HepG2 (cell line): ENCODE data around the gene TOP1. TPM values are rescaled to one million over a fixed set of nuclear protein-coding genes. Genes with fewer than 3 reads are reported as not detected.

Source experiments
- ASH2L ChIP-seq: fragments of 300-600, 200-600 bp; sonication (generic); IDR thresholded peaks from 2 replicates; pipeline ENCODE4 v1.7.0; 2017; ENCODE audit warnings: low read depth, mild to moderate bottlenecking, moderate library complexity, mixed read lengths, low read length; ENCODE audit not compliant: insufficient read length
- BCL6 ChIP-seq: IDR thresholded peaks from 2 replicates; pipeline ENCODE4 v1.6.1; 2016; ENCODE audit warnings: missing genetic modification reagents, missing compliant biosample characterization
- CBFB ChIP-seq: sonication (generic); formaldehyde crosslinking; IDR thresholded peaks from 2 replicates; pipeline ENCODE4 v1.4.0; 2020; ENCODE audit warnings: missing genetic modification reagents
- KLF11 ChIP-seq: IDR thresholded peaks from 2 replicates; pipeline ENCODE4 v1.6.1; 2016; ENCODE audit warnings: missing compliant biosample characterization
- PAX8 ChIP-seq: sonication (generic); formaldehyde crosslinking; IDR thresholded peaks from 2 replicates; pipeline ENCODE4 v1.8.0; 2022; ENCODE audit warnings: mild to moderate bottlenecking, missing genetic modification reagents, borderline replicate concordance
- PRMT3 ChIP-seq: sonication (generic); formaldehyde crosslinking; IDR thresholded peaks from 2 replicates; pipeline ENCODE4 v1.8.1; 2022; ENCODE audit warnings: low read depth, mild to moderate bottlenecking, moderate library complexity, missing genetic modification reagents, borderline replicate concordance
- SALL1 ChIP-seq: sonication (generic); formaldehyde crosslinking; IDR thresholded peaks from 2 replicates; pipeline ENCODE4 v1.8.0; 2022; ENCODE audit warnings: mild to moderate bottlenecking, missing genetic modification reagents
- ZNF333 ChIP-seq: sonication (generic); formaldehyde crosslinking; IDR thresholded peaks from 2 replicates; pipeline ENCODE4 v1.4.0; 2020; ENCODE audit warnings: mild to moderate bottlenecking, missing genetic modification reagents, borderline replicate concordance
- ZNF337 ChIP-seq: sonication (generic); formaldehyde crosslinking; IDR thresholded peaks from 2 replicates; pipeline ENCODE4 v1.5.1; 2020; ENCODE audit warnings: missing genetic modification reagents, low read depth, mild to moderate bottlenecking, borderline replicate concordance
- ZNF383 ChIP-seq: sonication (generic); formaldehyde crosslinking; IDR thresholded peaks from 2 replicates; pipeline ENCODE4 v1.4.0; 2020; ENCODE audit warnings: missing genetic modification reagents, mild to moderate bottlenecking, borderline replicate concordance
- ZNF510 ChIP-seq: sonication (generic); formaldehyde crosslinking; IDR thresholded peaks from 2 replicates; pipeline ENCODE4 v1.4.0; 2020; ENCODE audit warnings: low read depth, mild to moderate bottlenecking, missing genetic modification reagents
- ZNF556 ChIP-seq: sonication (generic); formaldehyde crosslinking; IDR thresholded peaks from 2 replicates; pipeline ENCODE4 v1.4.0; 2020; ENCODE audit warnings: mild to moderate bottlenecking, missing genetic modification reagents, borderline replicate concordance
- polyA plus RNA-seq, 8 experiments: library from polyadenylated mRNA; depleted of rRNA in 3 of 8; stranded (reverse) in 7 of 8; unstranded in 1 of 8; fragments of >200 nt; fragmentation: Illumina TruSeq in 4 of 8; extraction: Trizol in 4 of 8; gene quantifications; 2 replicates each; pipeline versions ENCODE4 v1.2.1 to v1.2.3, GENCODE V29; 2011 to 2016; ENCODE audit warnings: low read depth in 4 of 8, missing spikeins in 1 of 8, mixed read lengths in 1 of 8; ENCODE audit not compliant: insufficient read depth in 1 of 8
- total RNA-seq, 5 experiments: library from RNA; depleted of rRNA; stranded (reverse); fragments of >200 nt; fragmentation: Illumina TruSeq; extraction: Trizol; gene quantifications; 2 replicates each; pipeline ENCODE4 v1.2.3, GENCODE V29; 2016; ENCODE audit warnings: low read depth in 1 of 5
- TF ChIP-seq, protein P1 (sequence below): sonication (generic); formaldehyde crosslinking; IDR thresholded peaks from 2 replicates; pipeline ENCODE4; 2020; ENCODE audit warnings: missing genetic modification reagents, mild to moderate bottlenecking, borderline replicate concordance
- TF ChIP-seq, protein P2 (sequence below): sonication (generic); formaldehyde crosslinking; IDR thresholded peaks from 2 replicates; pipeline ENCODE4 v1.4.0; 2020; ENCODE audit warnings: missing genetic modification reagents, borderline replicate concordance
- TF ChIP-seq, protein P3 (sequence below): IDR thresholded peaks from 2 replicates; pipeline ENCODE4 v1.6.1; 2016; ENCODE audit warnings: mild to moderate bottlenecking
- TF ChIP-seq, protein P4 (sequence below): sonication (generic); formaldehyde crosslinking; IDR thresholded peaks from 2 replicates; pipeline ENCODE4 v1.9.0; 2021; ENCODE audit warnings: missing genetic modification reagents, mild to moderate bottlenecking, borderline replicate concordance
- TF ChIP-seq, protein P5 (sequence below): sonication (generic); formaldehyde crosslinking; IDR thresholded peaks from 2 replicates; pipeline ENCODE4 v1.4.0; 2020; ENCODE audit warnings: missing genetic modification reagents, borderline replicate concordance

The TOP1 gene
- total and polyA plus RNA-seq, 2 of the 13 experiments (the other 11 are each of a cell fraction or from before 2014, with no cell fraction given): 10.2 to 19.4 TPM

DNA sequence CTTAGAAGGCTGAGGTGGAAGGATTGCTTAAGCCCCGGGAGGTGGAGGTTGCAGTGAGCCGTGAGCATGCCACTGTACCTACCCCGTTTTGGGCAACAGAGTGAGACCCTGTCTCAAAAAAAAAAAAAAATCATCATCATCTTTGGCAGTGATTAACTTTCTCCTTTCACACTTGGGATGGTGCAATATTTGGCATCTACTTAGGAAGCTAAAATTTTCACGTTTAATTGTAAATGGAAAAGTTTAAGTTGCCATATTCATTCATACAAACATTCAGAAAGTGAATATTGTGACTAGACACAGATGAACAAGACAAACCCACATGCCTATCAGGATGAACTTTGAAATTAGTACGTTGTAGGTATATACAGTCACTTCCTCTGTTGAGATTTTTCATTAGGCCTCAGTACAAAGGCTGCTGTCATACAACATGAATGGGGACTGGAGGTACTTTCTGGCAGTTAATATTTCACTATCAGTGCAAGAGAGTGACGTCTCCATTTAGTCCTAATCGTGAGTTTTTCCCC, 10.3 kb downstream of the TOP1 start (continued):
- TF ChIP-seq ZNF333 (CRISPR knock-in tag) (no peak), CBFB (CRISPR knock-in tag) (no peak), ZNF383 (CRISPR knock-in tag) (no peak), ASH2L (peak; percentile 83), ZNF337 (CRISPR knock-in tag) (peak; percentile 94; the same call in 1 of the 2 replicates), PRMT3 (CRISPR knock-in tag) (no peak), PAX8 (CRISPR knock-in tag) (no peak), ZNF556 (CRISPR knock-in tag) (peak; percentile 49; the same call in 1 of the 2 replicates), BCL6 (CRISPR knock-in tag) (no peak), KLF11 (CRISPR knock-in tag) (peak; percentile 66), SALL1 (CRISPR knock-in tag) (peak; percentile 63), ZNF510 (peak; percentile 25; the same call in 1 of the 2 replicates)
- TF ChIP-seq, protein P1, sequence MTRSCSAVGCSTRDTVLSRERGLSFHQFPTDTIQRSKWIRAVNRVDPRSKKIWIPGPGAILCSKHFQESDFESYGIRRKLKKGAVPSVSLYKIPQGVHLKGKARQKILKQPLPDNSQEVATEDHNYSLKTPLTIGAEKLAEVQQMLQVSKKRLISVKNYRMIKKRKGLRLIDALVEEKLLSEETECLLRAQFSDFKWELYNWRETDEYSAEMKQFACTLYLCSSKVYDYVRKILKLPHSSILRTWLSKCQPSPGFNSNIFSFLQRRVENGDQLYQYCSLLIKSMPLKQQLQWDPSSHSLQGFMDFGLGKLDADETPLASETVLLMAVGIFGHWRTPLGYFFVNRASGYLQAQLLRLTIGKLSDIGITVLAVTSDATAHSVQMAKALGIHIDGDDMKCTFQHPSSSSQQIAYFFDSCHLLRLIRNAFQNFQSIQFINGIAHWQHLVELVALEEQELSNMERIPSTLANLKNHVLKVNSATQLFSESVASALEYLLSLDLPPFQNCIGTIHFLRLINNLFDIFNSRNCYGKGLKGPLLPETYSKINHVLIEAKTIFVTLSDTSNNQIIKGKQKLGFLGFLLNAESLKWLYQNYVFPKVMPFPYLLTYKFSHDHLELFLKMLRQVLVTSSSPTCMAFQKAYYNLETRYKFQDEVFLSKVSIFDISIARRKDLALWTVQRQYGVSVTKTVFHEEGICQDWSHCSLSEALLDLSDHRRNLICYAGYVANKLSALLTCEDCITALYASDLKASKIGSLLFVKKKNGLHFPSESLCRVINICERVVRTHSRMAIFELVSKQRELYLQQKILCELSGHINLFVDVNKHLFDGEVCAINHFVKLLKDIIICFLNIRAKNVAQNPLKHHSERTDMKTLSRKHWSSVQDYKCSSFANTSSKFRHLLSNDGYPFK (CRISPR knock-in tag): no peak
- TF ChIP-seq, protein P2, sequence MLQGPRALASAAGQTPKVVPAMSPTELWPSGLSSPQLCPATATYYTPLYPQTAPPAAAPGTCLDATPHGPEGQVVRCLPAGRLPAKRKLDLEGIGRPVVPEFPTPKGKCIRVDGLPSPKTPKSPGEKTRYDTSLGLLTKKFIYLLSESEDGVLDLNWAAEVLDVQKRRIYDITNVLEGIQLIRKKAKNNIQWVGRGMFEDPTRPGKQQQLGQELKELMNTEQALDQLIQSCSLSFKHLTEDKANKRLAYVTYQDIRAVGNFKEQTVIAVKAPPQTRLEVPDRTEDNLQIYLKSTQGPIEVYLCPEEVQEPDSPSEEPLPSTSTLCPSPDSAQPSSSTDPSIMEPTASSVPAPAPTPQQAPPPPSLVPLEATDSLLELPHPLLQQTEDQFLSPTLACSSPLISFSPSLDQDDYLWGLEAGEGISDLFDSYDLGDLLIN: no peak
- TF ChIP-seq, protein P3, sequence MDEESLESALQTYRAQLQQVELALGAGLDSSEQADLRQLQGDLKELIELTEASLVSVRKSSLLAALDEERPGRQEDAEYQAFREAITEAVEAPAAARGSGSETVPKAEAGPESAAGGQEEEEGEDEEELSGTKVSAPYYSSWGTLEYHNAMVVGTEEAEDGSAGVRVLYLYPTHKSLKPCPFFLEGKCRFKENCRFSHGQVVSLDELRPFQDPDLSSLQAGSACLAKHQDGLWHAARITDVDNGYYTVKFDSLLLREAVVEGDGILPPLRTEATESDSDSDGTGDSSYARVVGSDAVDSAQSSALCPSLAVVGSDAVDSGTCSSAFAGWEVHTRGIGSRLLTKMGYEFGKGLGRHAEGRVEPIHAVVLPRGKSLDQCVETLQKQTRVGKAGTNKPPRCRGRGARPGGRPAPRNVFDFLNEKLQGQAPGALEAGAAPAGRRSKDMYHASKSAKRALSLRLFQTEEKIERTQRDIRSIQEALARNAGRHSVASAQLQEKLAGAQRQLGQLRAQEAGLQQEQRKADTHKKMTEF: peak; percentile 84
- TF ChIP-seq, protein P4, sequence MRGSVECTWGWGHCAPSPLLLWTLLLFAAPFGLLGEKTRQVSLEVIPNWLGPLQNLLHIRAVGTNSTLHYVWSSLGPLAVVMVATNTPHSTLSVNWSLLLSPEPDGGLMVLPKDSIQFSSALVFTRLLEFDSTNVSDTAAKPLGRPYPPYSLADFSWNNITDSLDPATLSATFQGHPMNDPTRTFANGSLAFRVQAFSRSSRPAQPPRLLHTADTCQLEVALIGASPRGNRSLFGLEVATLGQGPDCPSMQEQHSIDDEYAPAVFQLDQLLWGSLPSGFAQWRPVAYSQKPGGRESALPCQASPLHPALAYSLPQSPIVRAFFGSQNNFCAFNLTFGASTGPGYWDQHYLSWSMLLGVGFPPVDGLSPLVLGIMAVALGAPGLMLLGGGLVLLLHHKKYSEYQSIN (CRISPR knock-in tag): no peak
- TF ChIP-seq, protein P5, sequence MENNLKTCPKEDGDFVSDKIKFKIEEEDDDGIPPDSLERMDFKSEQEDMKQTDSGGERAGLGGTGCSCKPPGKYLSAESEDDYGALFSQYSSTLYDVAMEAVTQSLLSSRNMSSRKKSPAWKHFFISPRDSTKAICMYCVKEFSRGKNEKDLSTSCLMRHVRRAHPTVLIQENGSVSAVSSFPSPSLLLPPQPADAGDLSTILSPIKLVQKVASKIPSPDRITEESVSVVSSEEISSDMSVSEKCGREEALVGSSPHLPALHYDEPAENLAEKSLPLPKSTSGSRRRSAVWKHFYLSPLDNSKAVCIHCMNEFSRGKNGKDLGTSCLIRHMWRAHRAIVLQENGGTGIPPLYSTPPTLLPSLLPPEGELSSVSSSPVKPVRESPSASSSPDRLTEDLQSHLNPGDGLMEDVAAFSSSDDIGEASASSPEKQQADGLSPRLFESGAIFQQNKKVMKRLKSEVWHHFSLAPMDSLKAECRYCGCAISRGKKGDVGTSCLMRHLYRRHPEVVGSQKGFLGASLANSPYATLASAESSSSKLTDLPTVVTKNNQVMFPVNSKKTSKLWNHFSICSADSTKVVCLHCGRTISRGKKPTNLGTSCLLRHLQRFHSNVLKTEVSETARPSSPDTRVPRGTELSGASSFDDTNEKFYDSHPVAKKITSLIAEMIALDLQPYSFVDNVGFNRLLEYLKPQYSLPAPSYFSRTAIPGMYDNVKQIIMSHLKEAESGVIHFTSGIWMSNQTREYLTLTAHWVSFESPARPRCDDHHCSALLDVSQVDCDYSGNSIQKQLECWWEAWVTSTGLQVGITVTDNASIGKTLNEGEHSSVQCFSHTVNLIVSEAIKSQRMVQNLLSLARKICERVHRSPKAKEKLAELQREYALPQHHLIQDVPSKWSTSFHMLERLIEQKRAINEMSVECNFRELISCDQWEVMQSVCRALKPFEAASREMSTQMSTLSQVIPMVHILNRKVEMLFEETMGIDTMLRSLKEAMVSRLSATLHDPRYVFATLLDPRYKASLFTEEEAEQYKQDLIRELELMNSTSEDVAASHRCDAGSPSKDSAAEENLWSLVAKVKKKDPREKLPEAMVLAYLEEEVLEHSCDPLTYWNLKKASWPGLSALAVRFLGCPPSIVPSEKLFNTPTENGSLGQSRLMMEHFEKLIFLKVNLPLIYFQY (CRISPR knock-in tag): 0 out of 2 replicates have a peak, but pooled peaks have one; percentile 36
